Stomach (tissue), 9 donors: Measurements from ENCODE around the gene MRM1. TPM values are rescaled to one million over a fixed set of nuclear protein-coding genes. Genes with fewer than 3 reads are reported as not detected.
A peak's percentile ranks its signal among the peaks of the same experiment; 100 is the strongest.

ENCODE experiments used
- DNase-seq, 2 donors: peaks; one replicate each; pipeline versions ENCODE4 v3.0.0 to v3.0.0-alpha.2; 2013 to 2019
- H3K27ac ChIP-seq, 5 donors: fragments of 200-600 bp in 4 of 5; sonication (generic) in 4 of 5; one replicate each; pipeline ENCODE4 v1.5.1; 2013 to 2019; ENCODE audit warnings: mild to moderate bottlenecking in 1 of 5, moderate library complexity in 1 of 5
- H3K27me3 ChIP-seq, 3 donors: fragments of 200-600 bp; sonication (generic); one replicate each; pipeline ENCODE4 v1.5.1; 2017 to 2019; ENCODE audit warnings: mixed run types in 1 of 3
- H3K36me3 ChIP-seq, 4 donors: fragments of 200-600 bp; sonication (generic); 1 replicate in 3 of 4; 2 replicates in 1 of 4; pipeline ENCODE4 v1.5.1; 2016 to 2019
- H3K4me1 ChIP-seq, 4 donors: fragments of 200-600 bp; sonication (generic); one replicate each; pipeline ENCODE4 v1.5.1; 2016 to 2019
- H3K4me3 ChIP-seq, 4 donors: fragments of 200-600 bp; sonication (generic) in 3 of 4; one replicate each; pipeline ENCODE4 v1.5.1; 2016 to 2019; ENCODE audit warnings: mild to moderate bottlenecking in 1 of 4
- H3K9me3 ChIP-seq, 4 donors: fragments of 200-600 bp; sonication (generic); one replicate each; pipeline ENCODE4 v1.5.1; 2016 to 2019
- CTCF ChIP-seq, 7 experiments: fragments of 450-650 bp in 4 of 7; fragments of 200-600 bp in 3 of 7; sonication (generic) in 3 of 7; IDR thresholded peaks; one replicate each; pipeline ENCODE4 v1.5.1; 2016 to 2019; ENCODE audit warnings: antibody characterized with exemption in 7 of 7, control low read depth in 2 of 7, mild to moderate bottlenecking in 1 of 7
- EP300 ChIP-seq: sonication (generic); formaldehyde crosslinking; IDR thresholded peaks from one replicate; pipeline ENCODE4 v1.6.1; 2017; ENCODE audit warnings: antibody characterized with exemption
- POLR2A ChIP-seq, 4 donors: fragments of 450-650 bp; IDR thresholded peaks; one replicate each; pipeline ENCODE4 v1.6.1; 2016; ENCODE audit warnings: antibody characterized with exemption in 4 of 4, control low read depth in 2 of 4, mild to moderate bottlenecking in 1 of 4, moderate library complexity in 1 of 4
- POLR2AphosphoS5 ChIP-seq, 3 donors: sonication (generic); formaldehyde crosslinking; IDR thresholded peaks; one replicate each; pipeline ENCODE4 v1.6.1; 2016; ENCODE audit warnings: antibody characterized with exemption in 3 of 3
- WGBS, 5 donors: extraction: QIAGEN DNeasy Blood & Tissue Kit in 3 of 5; methylation state at CpG; one replicate each; pipeline versions ENCODE4 v1.1.5 to v1.1.7; 2013 to 2018; 5-methylcytosine and 5-hydroxymethylcytosine counted together
- intact Hi-C: fragments of 100-400 bp; cut with DNase I; formaldehyde crosslinking; loops from one replicate; pipeline ENCODE4 v1.15.1; 2023; ENCODE audit warnings: low total_unique reads
- polyA plus RNA-seq, 3 donors: library from polyadenylated mRNA; stranded (reverse); fragments of 200-250 nt; gene quantifications; one replicate each; pipeline ENCODE4 v1.2.3, GENCODE V29; 2013
- total RNA-seq, 5 donors: library from RNA; depleted of rRNA; stranded (reverse); fragments of >200 nt; gene quantifications; one replicate each; pipeline versions ENCODE4 v1.1.0 to v1.2.3, GENCODE V29; 2014 to 2016
- donor health status: healthy with polysubstance abuse.
- donor health status: Bipolar disorder and iron deficiency.
- donor health status: healthy.

The MRM1 gene
- total and polyA plus RNA-seq, 8 donors, result 1.8 to 38.5 (median 7.8) TPM; not detected in 1

DNA sequence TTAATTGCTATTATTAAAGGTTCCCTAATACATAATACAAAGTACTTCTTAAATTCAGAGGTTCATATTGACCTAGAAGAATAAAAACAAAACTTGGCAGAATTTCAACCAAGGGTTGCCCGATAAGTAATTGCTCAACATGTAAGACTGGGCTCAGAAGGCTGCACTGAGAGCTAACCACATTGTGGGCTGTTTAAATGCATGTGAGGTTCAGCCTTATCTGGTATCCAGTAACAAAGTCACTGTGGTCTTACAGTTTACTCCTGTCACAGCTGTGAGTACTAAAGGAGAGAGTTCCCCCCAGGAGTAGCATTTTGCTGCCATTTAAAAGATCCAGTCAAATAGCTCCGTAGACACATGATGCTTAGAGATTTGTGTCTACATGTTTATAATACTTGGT, 11.3 kb upstream of the MRM1 start:
- Histone ChIP-seq H3K27me3 (no peaks in the 10 kb centered on the region), H3K36me3 (peaks cover 28 to 58% (median 52%) of the 10 kb centered on the region in 4 donors), H3K27ac (no peak overlapping the region), H3K9me3 (no peaks in the 10 kb centered on the region), H3K4me3 (no peak overlapping the region), H3K4me1 (peaks cover 17 to 33% (median 23%) of the 10 kb centered on the region in 4 donors)
- DNase-seq, result no peak
- WGBS, 5 donors, result 50 to 55% (median 51%) methylated on average over 2 of the region's 2 CpGs
- intact Hi-C loops, result no loop called here
- TF ChIP-seq EP300 (no peak), POLR2A (IDR thresholded peaks at IDR 0.05) (no peak), CTCF (IDR thresholded peaks at IDR 0.05) (no peak)

GRCh38 chr17:36591434-36592315, 9.7 kb upstream of the MRM1 start, which contains the start of gene DHRS11:
TSS of gene DHRS11 (plus strand) at chr17:36591879. CDS start at chr17:36592010, 131 bp downstream.
- peak in 2 of 3 donors; percentile 7 to 51 for TF ChIP-seq POLR2AphosphoS5 (IDR thresholded peaks at IDR 0.05)
- no peak for TF ChIP-seq POLR2A (IDR thresholded peaks at IDR 0.05)
- TF ChIP-seq EP300, result no peak
- 1 to 2% (median 1%) methylated on average over 38 to 87 of the region's 87 CpGs for WGBS, 5 donors
- Histone ChIP-seq H3K9me3 (no peaks in the 10 kb centered on the region), H3K36me3 (peaks cover 21 to 42% (median 36%) of the 10 kb centered on the region in 4 donors), H3K4me1 (peaks cover 17 to 33% (median 23%) of the 10 kb centered on the region in 4 donors), H3K27ac (peak within 1 kb of the TSS; percentile 35 to 85 (median 81)), H3K27me3 (no peaks in the 10 kb centered on the region), H3K4me3 (peak within 1 kb of the TSS; percentile 83 to 92 (median 90))
- intact Hi-C loops, result no loop called here
- peak; percentile 89 to 93 for DNase-seq

DNA sequence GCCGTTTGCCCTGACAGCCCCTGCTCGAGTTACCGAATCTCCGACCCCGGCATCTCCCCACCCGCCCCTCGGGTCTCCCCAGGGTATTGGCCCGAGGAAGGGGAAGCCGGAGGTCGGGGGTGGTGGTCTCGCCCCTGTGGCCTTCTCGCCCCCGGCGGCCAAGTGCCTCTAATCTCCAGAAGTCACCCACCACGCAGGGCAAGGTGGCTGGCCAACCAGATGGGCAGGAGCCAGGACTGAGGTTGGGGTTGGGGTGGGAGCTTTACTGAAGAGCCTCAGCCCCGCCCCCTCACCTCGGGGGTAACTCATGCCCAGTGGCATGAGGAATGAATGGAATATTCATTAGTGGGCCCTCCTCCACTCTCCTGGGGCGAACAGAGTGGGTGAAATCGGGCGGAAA, 9.1 kb upstream of the MRM1 start:
- peak in 1 of 2 donors; percentile 64 for DNase-seq
- Histone ChIP-seq H3K27me3 (no peaks in the 10 kb centered on the region), H3K4me1 (peaks cover 17 to 33% (median 23%) of the 10 kb centered on the region in 4 donors), H3K27ac (peak overlapping the region in 4 of 5 donors; percentile 35 to 85 (median 76)), H3K36me3 (peaks cover 16 to 36% (median 30%) of the 10 kb centered on the region in 4 donors), H3K9me3 (no peaks in the 10 kb centered on the region), H3K4me3 (peak overlapping the region; percentile 83 to 92 (median 90))
- intact Hi-C loops, result no loop called here
- TF ChIP-seq POLR2AphosphoS5 (IDR thresholded peaks at IDR 0.05) (no peak), EP300 (no peak), POLR2A (IDR thresholded peaks at IDR 0.05) (no peak), CTCF (IDR thresholded peaks at IDR 0.05) (no peak)
- WGBS, 5 donors, result 2 to 9% (median 4%) methylated on average over 12 to 20 of the region's 20 CpGs

GRCh38 chr17:36592716-36593321, 8.6 kb upstream of the MRM1 start:
- H3K4me1 ChIP-seq, result peaks cover 17 to 33% (median 23%) of the 10 kb centered on the region in 4 donors
- 14 to 33% (median 27%) methylated on average over 4 of the region's 4 CpGs for WGBS, 5 donors

More at GRCh38 chr17:36592716-36593321, 8.6 kb upstream of the MRM1 start:
- H3K27ac ChIP-seq, result no peak overlapping the region
- intact Hi-C loops, result no loop called here
- H3K36me3 ChIP-seq, result peaks cover 11 to 31% (median 25%) of the 10 kb centered on the region in 4 donors
- TF ChIP-seq POLR2A (IDR thresholded peaks at IDR 0.05) (no peak), EP300 (no peak), POLR2AphosphoS5 (IDR thresholded peaks at IDR 0.05) (no peak), CTCF (IDR thresholded peaks at IDR 0.05) (no peak)
- peak in 1 of 2 donors; percentile 71 for DNase-seq
- H3K9me3 ChIP-seq, result no peaks in the 10 kb centered on the region
- H3K4me3 ChIP-seq, result peak overlapping the region; percentile 83 to 92 (median 90)
- H3K27me3 ChIP-seq, result no peaks in the 10 kb centered on the region
